Measurements from ENCODE around the gene ZSCAN10.
"Not testable (repeated sequence)": the region's sequence is repeated elsewhere in the genome, so short reads cannot be mapped to it uniquely, and the experiment has no call there.

Gene ZSCAN10

GRCh38 chr16:3098459-3099394 is at the start of gene ZSCAN10:
Gene ZSCAN10 (minus strand): TSS chr16:3099294. CDS start chr16:3092937, 6,357 bp downstream.
- DNase-seq (ENCODE audit: low read depth), result no peak

GRCh38 chr16:3148256-3149192 is 49.4 kb upstream of the ZSCAN10 start:
- DNase-seq (ENCODE audit: low read depth), result no peak

GRCh38 chr16:3147757-3148104 is 48.6 kb upstream of the ZSCAN10 start:
- DNase-seq (ENCODE audit: low read depth), result no peak

- no peak for DNase-seq (ENCODE audit: low read depth)
These were observed 48.1 kb upstream of the ZSCAN10 start for GRCh38 chr16:3147046-3147756.

GRCh38 chr16:3145660-3146059 is 46.6 kb upstream of the ZSCAN10 start:
- no peak for DNase-seq (ENCODE audit: low read depth)

GRCh38 chr16:3145151-3145550 is 46.1 kb upstream of the ZSCAN10 start:
- DNase-seq (ENCODE audit: low read depth), result no peak

GRCh38 chr16:3144321-3144983 is 45.4 kb upstream of the ZSCAN10 start:
- no peak for DNase-seq (ENCODE audit: low read depth)

- no peak for DNase-seq (ENCODE audit: low read depth)
These were observed 44.7 kb upstream of the ZSCAN10 start for GRCh38 chr16:3143598-3144320.

GRCh38 chr16:3143189-3143588 is 44.1 kb upstream of the ZSCAN10 start:
- DNase-seq (ENCODE audit: low read depth), result no peak

- no peak for DNase-seq (ENCODE audit: low read depth)
These were observed 43.7 kb upstream of the ZSCAN10 start for GRCh38 chr16:3142770-3143169.

- no peak for DNase-seq (ENCODE audit: low read depth)
These were observed 43.2 kb upstream of the ZSCAN10 start for GRCh38 chr16:3142327-3142726.

GRCh38 chr16:3141781-3142311 is 42.8 kb upstream of the ZSCAN10 start:
- DNase-seq (ENCODE audit: low read depth), result no peak

GRCh38 chr16:3140603-3141427 is 41.7 kb upstream of the ZSCAN10 start:
- no peak for DNase-seq (ENCODE audit: low read depth)

- not testable (repeated sequence) for DNase-seq (ENCODE audit: low read depth)
These were observed 40.5 kb upstream of the ZSCAN10 start for GRCh38 chr16:3139561-3139960.

- DNase-seq (ENCODE audit: low read depth), result no peak
These were observed 39.8 kb upstream of the ZSCAN10 start for GRCh38 chr16:3138823-3139426.

GRCh38 chr16:3138342-3138741 is 39.2 kb upstream of the ZSCAN10 start:
- DNase-seq (ENCODE audit: low read depth), result no peak

- no peak for DNase-seq (ENCODE audit: low read depth)
These were observed 38.2 kb upstream of the ZSCAN10 start for GRCh38 chr16:3137267-3137666.

GRCh38 chr16:3135126-3135715 is 36.1 kb upstream of the ZSCAN10 start:
- no peak for DNase-seq (ENCODE audit: low read depth)
